SH-SY5Y (cell line): ENCODE data around the gene P4HA2.

ENCODE experiments used
- GATA2 ChIP-seq: IDR thresholded peaks from 2 replicates; pipeline ENCODE4 v1.6.1; 2011; ENCODE audit warnings: mild to moderate bottlenecking, low read depth, low read length
- GATA3 ChIP-seq: IDR thresholded peaks from 2 replicates; pipeline ENCODE4 v1.6.1; 2011; ENCODE audit warnings: low read depth, mild to moderate bottlenecking, low read length, moderate library complexity

DNA sequence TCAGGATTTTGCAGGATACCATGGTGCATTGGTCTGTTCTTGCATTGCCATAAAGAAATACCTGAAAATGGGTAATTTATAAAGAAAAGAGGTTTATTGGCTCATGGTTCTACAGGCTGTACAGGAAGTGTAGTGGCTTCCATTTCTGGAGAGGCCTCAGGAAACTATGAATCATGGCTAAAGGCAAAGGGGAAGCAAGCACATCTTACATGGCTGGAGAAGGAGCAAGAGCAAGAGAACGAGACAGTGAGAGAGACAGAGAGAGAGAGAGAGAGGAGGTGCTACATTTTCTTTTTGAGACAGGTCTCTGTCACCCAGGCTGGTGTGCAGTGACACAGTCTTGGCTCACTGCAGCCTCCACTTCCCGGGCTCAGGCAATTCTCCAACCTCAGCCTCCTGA, 43.9 kb downstream of the P4HA2 start:
- TF ChIP-seq GATA2 (no peak), GATA3 (no peak)
